GM18909 (cell line): ENCODE data around the gene KIFAP3.
A peak's percentile ranks its signal among the peaks of the same experiment; 100 is the strongest.
"Not testable (repeated sequence)": the region's sequence is repeated elsewhere in the genome, so short reads cannot be mapped to it uniquely, and the experiment has no call there.

Experiments used
- ATAC-seq: cut with Tn5 transposase; IDR thresholded peaks from one replicate; pipeline ENCODE4 v1.9.1; 2021; ENCODE audit warnings: mild to moderate bottlenecking; ENCODE audit not compliant: unreplicated experiment, poor library complexity

Gene KIFAP3

GRCh38 chr1:170074250-170075157 lies at the start of gene KIFAP3:
Gene KIFAP3 (minus strand): TSS chr1:170074695. CDS start chr1:170074467, 228 bp downstream.
- peak; percentile 99 for ATAC-seq

- ATAC-seq, result no peak
These were observed 47.9 kb upstream of the KIFAP3 start for GRCh38 chr1:170122366-170122765.

- no peak for ATAC-seq
These were observed 40.4 kb upstream of the KIFAP3 start for GRCh38 chr1:170114906-170115305.

- not testable (repeated sequence) for ATAC-seq
These were observed 38.6 kb upstream of the KIFAP3 start for GRCh38 chr1:170113140-170113539.

- no peak for ATAC-seq
These were observed 23.0 kb upstream of the KIFAP3 start for GRCh38 chr1:170097449-170097948.

- ATAC-seq, result no peak
These were observed 22.4 kb upstream of the KIFAP3 start for GRCh38 chr1:170096806-170097340.

GRCh38 chr1:170095976-170096748 lies 21.7 kb upstream of the KIFAP3 start:
- ATAC-seq, result no peak

GRCh38 chr1:170094697-170095616 lies 20.5 kb upstream of the KIFAP3 start:
- ATAC-seq, result not testable (repeated sequence)

- no peak for ATAC-seq
These were observed 12.0 kb upstream of the KIFAP3 start for GRCh38 chr1:170086399-170087032.

- ATAC-seq, result no peak
These were observed 10.6 kb upstream of the KIFAP3 start for GRCh38 chr1:170085091-170085490.

GRCh38 chr1:170078610-170079189 lies 4.2 kb upstream of the KIFAP3 start:
- no peak for ATAC-seq

GRCh38 chr1:170077926-170078325 lies 3.4 kb upstream of the KIFAP3 start:
- ATAC-seq, result no peak

- not testable (repeated sequence) for ATAC-seq
These were observed 2.5 kb upstream of the KIFAP3 start for GRCh38 chr1:170076952-170077351.

GRCh38 chr1:170076199-170076598 lies 1.7 kb upstream of the KIFAP3 start:
- ATAC-seq, result no peak

GRCh38 chr1:170075186-170075585 lies 691 bp upstream of the KIFAP3 start:
- no peak for ATAC-seq

- ATAC-seq, result no peak
These were observed 624 bp downstream of the KIFAP3 start for GRCh38 chr1:170073893-170074249.

- ATAC-seq, result no peak
These were observed 3.1 kb downstream of the KIFAP3 start for GRCh38 chr1:170071378-170071777.

GRCh38 chr1:170068923-170069322 lies 5.6 kb downstream of the KIFAP3 start:
- no peak for ATAC-seq

- ATAC-seq, result peak; percentile 66
These were observed 7.2 kb downstream of the KIFAP3 start for GRCh38 chr1:170067253-170067819.
